K562 (cell line): ENCODE data around the gene KIF6. TPM values are rescaled to one million over a fixed set of nuclear protein-coding genes. Genes with fewer than 3 reads are reported as not detected.

ENCODE experiments used
- ATAC-seq: fragments of 200-7000 bp; cut with Tn5 transposase; 3 replicates; pipeline ENCODE4 v1.9.1; 2020; ENCODE audit warnings: moderate library complexity
- BruUV-seq: library from RNA; stranded (reverse); fragments of 400-500 nt; replicated peaks from 2 replicates; lab custom pipeline; 2021; lab: Mats Ljungman, UMichigan
- CTCF ChIA-PET: fragments of 300-600 bp; formaldehyde crosslinking; extraction: SDS; loops from one replicate; lab custom pipeline; 2021; ENCODE audit warnings: low intra/inter-chr PET ratio; lab: Yijun Ruan, JAX
- POLR2A ChIA-PET: fragments of 300-600, 350-650 bp; sonication (Branson Sonifier 250); formaldehyde crosslinking; extraction: SDS; loops from one replicate; lab custom pipeline; 2021; ENCODE audit warnings: antibody characterized with exemption, inconsistent platforms; lab: Yijun Ruan, JAX
- DNase-seq, 4 experiments: peaks; one replicate each; pipeline versions ENCODE4 v3.0.0 to v3.0.0-alpha.2; 2011 to 2018; ENCODE audit warnings: low spot score in 3 of 4, mixed read lengths in 3 of 4; ENCODE audit errors: extremely low read depth in 1 of 4
- FAIRE-seq: peaks from 2 replicates; lab custom pipeline; 2011; peaks lifted over from hg19 to GRCh38; lab: Jason Lieb, UNC
- H2AFZ ChIP-seq: 2 replicates; pipeline ENCODE4 v1.6.0; 2011; ENCODE audit warnings: low read depth, low read length, control low read depth, inconsistent platforms
- H3K27ac ChIP-seq: fragments of 200-600 bp; 3 replicates; pipeline ENCODE4 v1.8.0; 2011; ENCODE audit warnings: low read depth, mild to moderate bottlenecking, control low read depth, inconsistent platforms, low read length, moderate library complexity, mixed read lengths; ENCODE audit errors: extremely low read depth
- H3K27me3 ChIP-seq, 2 experiments: fragments of 300-600 bp in 1 of 2; 2 replicates in 1 of 2; 3 replicates in 1 of 2; pipeline versions ENCODE4 v1.6.0 to v1.8.0; 2011; ENCODE audit warnings: inconsistent platforms in 2 of 2, low read length in 2 of 2, mild to moderate bottlenecking in 1 of 2, mixed read lengths in 1 of 2, moderate library complexity in 1 of 2; ENCODE audit not compliant: control insufficient read depth in 2 of 2, insufficient read depth in 2 of 2
- H3K36me3 ChIP-seq: fragments of 300-600 bp; 3 replicates; pipeline ENCODE4 v1.8.0; 2011; ENCODE audit warnings: mild to moderate bottlenecking, low read length, inconsistent platforms; ENCODE audit not compliant: control insufficient read depth, insufficient read depth
- H3K4me1 ChIP-seq, 2 experiments: fragments of 200-600 bp in 1 of 2; replicated peaks in 1 of 2; 2 replicates in 1 of 2; 3 replicates in 1 of 2; pipeline versions ENCODE4 v1.5.1 to v1.8.0; 2011; ENCODE audit warnings: inconsistent platforms in 2 of 2, low read length in 2 of 2, mild to moderate bottlenecking in 1 of 2, mixed read lengths in 1 of 2, moderate library complexity in 1 of 2; ENCODE audit not compliant: control insufficient read depth in 2 of 2, insufficient read depth in 2 of 2
- H3K4me2 ChIP-seq: 2 replicates; pipeline ENCODE4 v1.6.1; 2011; ENCODE audit warnings: low read length, control low read depth, inconsistent platforms, mixed read lengths; ENCODE audit not compliant: insufficient read depth
- H3K4me3 ChIP-seq: fragments of 200-600 bp; sonication (generic), shearing (Covaris generic); 2 replicates; pipeline ENCODE4 v1.5.1; 2016; ENCODE audit warnings: control low read depth, inconsistent platforms
- H3K79me2 ChIP-seq: fragments of 200-600 bp; 3 replicates; pipeline ENCODE4 v1.8.0; 2011; ENCODE audit warnings: low read length, inconsistent platforms; ENCODE audit not compliant: control insufficient read depth, insufficient read depth
- H3K9ac ChIP-seq, 2 experiments: 2 replicates each; pipeline versions ENCODE4 v1.6.0 to v1.6.1; 2011; ENCODE audit warnings: low read depth in 2 of 2, low read length in 2 of 2, control low read depth in 1 of 2, inconsistent platforms in 1 of 2, mild to moderate bottlenecking in 1 of 2, mixed read lengths in 1 of 2; ENCODE audit not compliant: insufficient read depth in 1 of 2
- H3K9me1 ChIP-seq: one replicate; pipeline ENCODE4 v1.6.0; 2011; ENCODE audit warnings: inconsistent platforms, mild to moderate bottlenecking, low read length, moderate library complexity; ENCODE audit not compliant: control insufficient read depth, insufficient read depth
- H3K9me3 ChIP-seq: replicated peaks from 2 replicates; pipeline ENCODE4 v1.5.1; 2011; ENCODE audit warnings: low read depth, low read length, inconsistent platforms; ENCODE audit not compliant: control insufficient read depth, insufficient read depth
- H4K20me1 ChIP-seq: replicated peaks from 2 replicates; pipeline ENCODE4 v1.6.1; 2011; ENCODE audit warnings: low read length, inconsistent platforms, mixed read lengths; ENCODE audit not compliant: control insufficient read depth, insufficient read depth
- CAMTA2 ChIP-seq: fragments of 250-450 bp; sonication (Bioruptor Pico); conservative IDR thresholded peaks from 2 replicates; pipeline ENCODE4 v1.5.1; 2022
- CHCHD3 ChIP-seq: fragments of 250-450 bp; sonication (Bioruptor Pico); IDR thresholded peaks from 2 replicates; pipeline ENCODE4 v2.1.2; 2022; ENCODE audit warnings: mild to moderate bottlenecking
- MAFK ChIP-seq: IDR thresholded peaks from 2 replicates; pipeline ENCODE4 v1.6.1; 2011; ENCODE audit warnings: low read length, improper control_type of control experiment
- PHF8 ChIP-seq: fragments of 200-600 bp; sonication (generic); IDR thresholded peaks from 2 replicates; pipeline ENCODE4 v1.6.1; 2012; ENCODE audit warnings: mixed run types, mild to moderate bottlenecking, inconsistent platforms, low read length, moderate library complexity, borderline replicate concordance
- SMARCA5 ChIP-seq: fragments of 450-650 bp; IDR thresholded peaks from 2 replicates; pipeline ENCODE4 v1.6.1; 2016
- SP2 ChIP-seq: IDR thresholded peaks from 2 replicates; pipeline ENCODE4 v1.6.1; 2011; ENCODE audit warnings: mild to moderate bottlenecking, low read depth, low read length, moderate library complexity; ENCODE audit not compliant: poor library complexity, severe bottlenecking; ENCODE audit errors: extremely low read depth
- ZBTB7A ChIP-seq: IDR thresholded peaks from 2 replicates; pipeline ENCODE4 v1.6.1; 2011; ENCODE audit warnings: low read depth, mild to moderate bottlenecking, low read length, moderate library complexity, borderline replicate concordance; ENCODE audit not compliant: control insufficient read depth
- ZNF277 ChIP-seq: fragments of 250-450 bp; sonication (Bioruptor Pico); IDR thresholded peaks from 2 replicates; pipeline ENCODE4 v1.8.0; 2022; ENCODE audit warnings: inconsistent platforms, mild to moderate bottlenecking, moderate library complexity, borderline replicate concordance
- ZNF436 ChIP-seq: fragments of 250-450, 450-650 bp; sonication (Bioruptor Pico); formaldehyde crosslinking; IDR thresholded peaks from 2 replicates; pipeline ENCODE4 v1.7.0; 2020; ENCODE audit warnings: mild to moderate bottlenecking
- ZNF780A ChIP-seq: fragments of 250-450 bp; sonication (Bioruptor Pico); IDR thresholded peaks from 2 replicates; pipeline ENCODE4 v1.5.0; 2021; ENCODE audit warnings: mild to moderate bottlenecking
- WGBS: fragments of 100-300 bp; shearing (Covaris generic); methylation state at CpG from one replicate; pipeline ENCODE4 v1.1.6; 2016; ENCODE audit warnings: low coverage, mixed read lengths; ENCODE audit not compliant: insufficient coverage; ENCODE audit errors: missing lambda C conversion rate; 5-methylcytosine and 5-hydroxymethylcytosine counted together
- in situ Hi-C: fragments of 300-500 bp; cut with MboI; formaldehyde crosslinking; loops from 4 replicates; pipeline ENCODE4 v1.15.0; 2018; ENCODE audit warnings: inconsistent platforms, mixed read lengths
- intact Hi-C: fragments of 100-400 bp; cut with micrococcal nuclease; formaldehyde crosslinking; loops from 2 replicates; pipeline ENCODE4 v1.14.2; 2022
- polyA plus RNA-seq, 8 experiments: library from polyadenylated mRNA; depleted of rRNA in 4 of 8; stranded (reverse) in 5 of 8; unstranded in 3 of 8; fragments of >200 nt; fragmentation: Nextera tagmentation in 2 of 8; fragmentation: Illumina TruSeq in 1 of 8; extraction: Ambion mirVana in 2 of 8; extraction: Trizol in 1 of 8; gene quantifications; 2 replicates each; pipeline versions ENCODE4 v1.2.1 to v1.2.3, GENCODE V29; 2011 to 2014; ENCODE audit warnings: inconsistent platforms in 1 of 8, missing spikeins in 1 of 8
- total RNA-seq, 7 experiments: library from RNA; depleted of rRNA in 6 of 7; stranded (reverse); fragments of >200 nt in 6 of 7; fragmentation: Illumina TruSeq in 2 of 7; extraction: Trizol in 2 of 7; gene quantifications; 2 replicates each; pipeline versions ENCODE4 v1.2.1 to v1.2.3, GENCODE V29; 2011 to 2021; ENCODE audit warnings: low replicate concordance in 1 of 7
- TF ChIP-seq, protein P1 (sequence below), 3 experiments: fragments of 200-800 bp in 1 of 3; sonication (Bioruptor generic) in 1 of 3; sonication (generic) in 1 of 3; formaldehyde crosslinking in 1 of 3; IDR thresholded peaks; 2 replicates each; pipeline versions ENCODE4 v1.6.1 to v1.8.0; 2016 to 2022; ENCODE audit warnings: mild to moderate bottlenecking in 2 of 3, missing compliant biosample characterization in 2 of 3, missing genetic modification characterization in 2 of 3, missing genetic modification reagents in 1 of 3

KIF6 gene
- total and polyA plus RNA-seq, 9 of the 15 experiments (the other 6 are each of a cell fraction or from before 2014, with no cell fraction given), result not detected

DNA sequence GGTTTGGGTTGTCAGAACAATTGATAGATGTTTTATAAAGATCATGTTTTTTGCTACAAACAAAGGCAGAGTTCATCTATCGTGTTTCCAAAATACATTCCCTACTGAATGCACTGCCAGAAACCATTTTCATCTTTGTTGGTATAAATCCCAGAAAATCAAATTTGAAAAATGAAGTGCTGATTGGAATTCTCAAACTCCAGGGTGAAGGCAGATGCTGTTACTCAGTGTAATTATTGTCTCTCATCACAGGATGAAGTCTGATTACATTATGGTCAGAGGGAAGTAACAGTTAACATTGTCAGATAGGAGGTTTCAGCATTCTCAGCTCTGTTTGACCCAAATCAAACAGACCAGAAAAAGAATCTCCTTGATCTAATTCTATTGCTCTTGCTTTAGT is 204.3 kb downstream of the KIF6 start:
- DNase-seq (no peak), ATAC-seq (no peak), FAIRE-seq (no peak)
- Histone ChIP-seq H3K27me3 (no peaks in the 10 kb centered on the region), H3K4me3 (no peak overlapping the region), H3K9ac (no peak overlapping the region), H3K4me2 (no peak overlapping the region), H4K20me1 (no peaks in the 10 kb centered on the region), H3K36me3 (no peaks in the 10 kb centered on the region), H3K4me1 (no peaks in the 10 kb centered on the region), H3K9me3 (no peaks in the 10 kb centered on the region), H3K79me2 (no peaks in the 10 kb centered on the region), H3K27ac (no peak overlapping the region), H3K9me1 (no peaks in the 10 kb centered on the region), H2AFZ (no peak overlapping the region)
- 0% methylated on average over 1 of the region's 1 CpG for WGBS
- intact Hi-C loops, result no loop called here
- in situ Hi-C loops, result no loop called here
- no peak for TF ChIP-seq SMARCA5
- CTCF ChIA-PET, result no interaction called here
- BruUV-seq, result no TSS peak
- POLR2A ChIA-PET, result no interaction called here

DNA sequence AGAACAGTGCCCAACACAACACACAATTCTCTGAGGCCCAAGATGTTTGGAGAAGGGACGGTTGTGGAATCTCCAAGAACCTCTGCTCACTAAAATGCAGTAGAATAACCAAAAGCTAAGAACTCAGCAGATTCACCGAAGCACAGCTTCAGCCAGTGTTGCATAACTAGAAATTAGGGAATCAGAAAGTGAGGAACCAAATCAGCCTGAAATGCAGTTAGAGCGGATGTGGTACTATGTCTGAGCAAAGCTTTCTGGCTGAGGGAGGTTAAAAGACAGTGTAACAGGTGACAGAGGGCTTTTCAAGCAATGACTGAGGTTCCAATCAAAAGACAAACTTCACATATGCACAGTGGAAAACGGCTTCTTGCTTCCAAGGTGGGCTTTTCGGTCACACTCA is 204.8 kb downstream of the KIF6 start:
- intact Hi-C loops, result no loop called here
- TF ChIP-seq, protein P1, sequence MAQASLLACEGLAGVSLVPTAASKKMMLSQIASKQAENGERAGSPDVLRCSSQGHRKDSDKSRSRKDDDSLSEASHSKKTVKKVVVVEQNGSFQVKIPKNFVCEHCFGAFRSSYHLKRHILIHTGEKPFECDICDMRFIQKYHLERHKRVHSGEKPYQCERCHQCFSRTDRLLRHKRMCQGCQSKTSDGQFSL (CRISPR knock-in tag; IDR thresholded peaks at IDR 0.05), result no peak
- TF ChIP-seq, protein P1 (tag; IDR thresholded peaks at IDR 0.05), result no peak
- no peak for TF ChIP-seq MAFK
- no peak for TF ChIP-seq ZNF780A (CRISPR knock-in tag)
- TF ChIP-seq CHCHD3 (CRISPR knock-in tag), result no peak
- TF ChIP-seq PHF8, result no peak
- no peak for TF ChIP-seq SP2
- TF ChIP-seq ZNF436, result no peak
- TF ChIP-seq ZBTB7A, result no peak
- no peak for TF ChIP-seq CAMTA2 (CRISPR knock-in tag)
- TF ChIP-seq ZNF277 (CRISPR knock-in tag), result no peak
- Histone ChIP-seq H3K4me1 (no peaks in the 10 kb centered on the region), H3K27ac (no peak overlapping the region), H3K27me3 (no peaks in the 10 kb centered on the region), H3K4me2 (no peak overlapping the region), H4K20me1 (no peaks in the 10 kb centered on the region), H2AFZ (no peak overlapping the region), H3K36me3 (no peaks in the 10 kb centered on the region), H3K79me2 (no peaks in the 10 kb centered on the region), H3K9me1 (no peaks in the 10 kb centered on the region), H3K4me3 (no peak overlapping the region), H3K9me3 (no peaks in the 10 kb centered on the region), H3K9ac (no peak overlapping the region)
- DNase-seq (no peak), ATAC-seq (no peak), FAIRE-seq (no peak)
- in situ Hi-C loops, result no loop called here
- POLR2A ChIA-PET, result no interaction called here
- CTCF ChIA-PET, result no interaction called here
- no TSS peak for BruUV-seq
- 2% methylated on average over 5 of the region's 5 CpGs for WGBS
